Gastroesophageal sphincter (tissue), 3 donors: ENCODE measurements around the gene MYCL.

Experiments used
- POLR2AphosphoS5 ChIP-seq: sonication (generic); formaldehyde crosslinking; IDR thresholded peaks from one replicate; pipeline ENCODE4 v1.6.1; 2017; ENCODE audit warnings: antibody characterized with exemption
- TF ChIP-seq, protein P1 (sequence below), 4 experiments: fragments of 200-600 bp in 2 of 4; fragments of 450-650 bp in 2 of 4; sonication (generic) in 1 of 4; IDR thresholded peaks; one replicate each; pipeline ENCODE4 v1.5.1; 2017 to 2019; ENCODE audit warnings: antibody characterized with exemption in 4 of 4, mild to moderate bottlenecking in 2 of 4, moderate library complexity in 2 of 4

- TF ChIP-seq POLR2AphosphoS5 = no peak
- TF ChIP-seq, protein P1, sequence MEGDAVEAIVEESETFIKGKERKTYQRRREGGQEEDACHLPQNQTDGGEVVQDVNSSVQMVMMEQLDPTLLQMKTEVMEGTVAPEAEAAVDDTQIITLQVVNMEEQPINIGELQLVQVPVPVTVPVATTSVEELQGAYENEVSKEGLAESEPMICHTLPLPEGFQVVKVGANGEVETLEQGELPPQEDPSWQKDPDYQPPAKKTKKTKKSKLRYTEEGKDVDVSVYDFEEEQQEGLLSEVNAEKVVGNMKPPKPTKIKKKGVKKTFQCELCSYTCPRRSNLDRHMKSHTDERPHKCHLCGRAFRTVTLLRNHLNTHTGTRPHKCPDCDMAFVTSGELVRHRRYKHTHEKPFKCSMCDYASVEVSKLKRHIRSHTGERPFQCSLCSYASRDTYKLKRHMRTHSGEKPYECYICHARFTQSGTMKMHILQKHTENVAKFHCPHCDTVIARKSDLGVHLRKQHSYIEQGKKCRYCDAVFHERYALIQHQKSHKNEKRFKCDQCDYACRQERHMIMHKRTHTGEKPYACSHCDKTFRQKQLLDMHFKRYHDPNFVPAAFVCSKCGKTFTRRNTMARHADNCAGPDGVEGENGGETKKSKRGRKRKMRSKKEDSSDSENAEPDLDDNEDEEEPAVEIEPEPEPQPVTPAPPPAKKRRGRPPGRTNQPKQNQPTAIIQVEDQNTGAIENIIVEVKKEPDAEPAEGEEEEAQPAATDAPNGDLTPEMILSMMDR (IDR thresholded peaks at IDR 0.05) = no peak
These were observed 24.7 kb upstream of the MYCL start for GRCh38 chr1:39926343-39926793.
